Activated CD8-positive, alpha-beta memory T cell treated with anti-CD3 and anti-CD28 coated beads for 48 hours (primary cell): ENCODE measurements around the gene AP1B1.
"Not testable (repeated sequence)": the region's sequence is repeated elsewhere in the genome, so short reads cannot be mapped to it uniquely, and the experiment has no call there.

Experiments
- DNase-seq, 3 experiments: peaks; one replicate each; pipeline ENCODE4 v3.0.0-alpha.2; 2020; ENCODE audit warnings: low read depth in 2 of 3, low spot score in 2 of 3

Gene AP1B1

DNA sequence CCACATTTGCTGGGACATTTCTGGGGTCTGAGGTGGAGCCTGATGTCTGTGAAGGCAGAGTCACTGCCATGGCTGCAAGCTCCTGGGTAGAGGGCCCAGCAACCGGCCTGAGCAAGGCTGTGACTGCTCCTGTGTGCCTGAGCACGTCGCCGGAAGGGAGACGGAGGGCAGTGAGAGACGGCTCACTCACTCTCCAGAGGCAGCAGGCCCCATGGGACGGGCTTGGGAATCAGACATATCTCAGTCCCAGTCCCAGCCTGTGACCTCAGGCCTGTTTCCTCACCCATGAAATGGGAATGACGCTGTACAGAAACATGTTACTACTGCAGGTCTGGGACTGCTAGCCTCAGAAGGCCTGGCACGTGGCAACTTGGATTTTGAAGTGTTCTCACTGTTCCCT lies 36.5 kb downstream of the AP1B1 start:
- no peak for DNase-seq

- DNase-seq = no peak
Measured at GRCh38 chr22:29351042-29351441, 37.3 kb downstream of the AP1B1 start.

DNA sequence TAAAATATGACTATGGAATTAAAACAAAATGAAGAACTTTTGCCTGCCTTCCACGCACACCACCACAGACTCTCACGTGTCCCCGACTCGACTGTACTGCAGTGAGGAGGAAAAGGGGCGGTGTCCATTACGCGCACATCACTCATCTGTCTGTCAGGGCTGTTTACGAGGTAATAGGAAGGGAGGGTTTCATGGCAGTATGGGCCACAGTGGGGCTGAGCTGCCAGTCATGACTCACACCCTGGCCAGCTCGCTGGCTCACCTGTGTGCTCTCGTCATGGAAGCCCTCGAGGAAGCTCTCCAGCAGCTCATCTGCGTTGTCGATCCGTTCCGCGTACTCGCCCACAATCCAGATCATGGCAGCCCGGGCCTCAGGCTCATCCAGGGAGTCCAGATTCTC lies 39.4 kb downstream of the AP1B1 start:
- no peak for DNase-seq

- DNase-seq = no peak
Measured at GRCh38 chr22:29348041-29348440, 40.3 kb downstream of the AP1B1 start.

DNA sequence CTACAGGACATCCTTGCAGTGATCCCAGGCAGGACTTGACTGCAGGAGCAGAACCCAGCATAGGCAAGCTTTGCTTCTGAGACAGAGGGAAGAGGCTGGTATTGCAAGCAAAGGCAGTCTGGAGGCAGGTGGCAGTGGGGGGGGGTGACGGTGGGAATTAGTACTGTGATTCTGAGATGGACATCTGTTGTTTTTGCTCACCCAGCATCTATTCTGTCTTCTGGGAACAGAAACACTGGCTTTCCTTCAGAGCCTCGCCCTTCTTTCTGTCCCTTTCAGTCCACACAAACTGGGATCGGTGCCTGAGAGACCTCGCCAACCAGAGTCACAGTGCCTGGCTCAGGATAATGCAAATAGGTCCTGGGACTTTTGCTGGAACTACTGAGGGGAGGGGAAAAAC lies 41.7 kb downstream of the AP1B1 start:
- DNase-seq = no peak

DNA sequence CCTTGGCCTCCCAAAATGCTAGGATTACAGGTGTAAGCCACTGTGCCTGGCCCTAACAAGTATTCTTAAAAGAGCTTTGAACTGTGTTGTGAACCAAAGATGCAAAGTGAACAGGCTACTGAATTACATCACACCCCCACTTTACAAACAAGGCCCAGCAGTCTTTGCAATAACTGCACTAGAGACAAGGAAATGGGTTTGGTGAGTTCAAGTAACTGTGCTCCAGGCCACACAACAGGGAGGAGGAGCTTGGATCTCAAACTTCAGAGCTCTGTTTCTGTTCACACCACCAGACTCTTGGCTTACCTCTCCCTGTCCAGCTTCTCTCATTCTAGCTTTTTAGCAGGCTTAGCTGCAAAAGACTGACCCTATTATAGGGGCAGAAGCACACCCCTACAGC lies 42.4 kb downstream of the AP1B1 start:
- DNase-seq = no peak

DNA sequence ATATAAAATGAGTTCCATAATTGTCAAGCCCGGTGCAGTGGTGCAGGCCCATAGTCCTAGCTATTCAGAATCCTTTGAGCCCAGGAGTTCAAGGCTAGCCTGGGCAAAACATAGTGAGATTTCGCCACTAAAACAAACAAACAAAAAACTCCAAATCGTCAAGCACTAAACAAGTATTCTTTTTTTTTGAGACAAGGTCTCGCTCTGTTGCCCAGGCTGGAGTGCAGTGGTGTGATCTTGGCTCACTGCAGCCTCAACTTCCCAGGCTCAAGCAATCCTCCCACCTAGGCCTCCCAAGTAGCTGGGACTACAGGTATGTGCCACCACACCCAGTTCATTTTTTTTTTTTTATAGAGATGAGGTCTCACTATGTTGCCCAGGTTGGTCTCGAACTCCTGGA lies 43.5 kb downstream of the AP1B1 start:
- DNase-seq = not testable (repeated sequence)

DNA sequence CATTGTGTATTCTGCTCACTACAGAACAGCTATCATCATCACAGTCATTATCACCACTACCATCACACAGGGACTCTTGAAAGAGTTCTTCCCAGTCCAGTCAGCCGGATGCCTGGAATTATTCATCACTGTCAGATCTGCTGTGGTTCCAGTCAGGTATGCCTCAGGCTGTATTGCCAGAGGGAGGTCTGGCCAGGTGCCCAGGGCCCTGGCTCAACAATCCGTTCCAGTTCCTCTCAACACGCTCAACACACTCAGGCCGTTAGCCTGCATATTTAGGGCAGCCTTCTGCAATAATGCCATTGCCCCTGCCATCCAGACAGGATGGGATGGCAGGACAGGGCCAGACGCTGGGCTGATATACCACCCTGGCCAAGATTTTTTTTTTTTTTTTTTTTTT lies 44.2 kb downstream of the AP1B1 start:
- DNase-seq = no peak

- no peak for DNase-seq
Measured at GRCh38 chr22:29343313-29343805, 45.0 kb downstream of the AP1B1 start.

- no peak for DNase-seq
Measured at GRCh38 chr22:29342577-29343312, 45.6 kb downstream of the AP1B1 start.

DNA sequence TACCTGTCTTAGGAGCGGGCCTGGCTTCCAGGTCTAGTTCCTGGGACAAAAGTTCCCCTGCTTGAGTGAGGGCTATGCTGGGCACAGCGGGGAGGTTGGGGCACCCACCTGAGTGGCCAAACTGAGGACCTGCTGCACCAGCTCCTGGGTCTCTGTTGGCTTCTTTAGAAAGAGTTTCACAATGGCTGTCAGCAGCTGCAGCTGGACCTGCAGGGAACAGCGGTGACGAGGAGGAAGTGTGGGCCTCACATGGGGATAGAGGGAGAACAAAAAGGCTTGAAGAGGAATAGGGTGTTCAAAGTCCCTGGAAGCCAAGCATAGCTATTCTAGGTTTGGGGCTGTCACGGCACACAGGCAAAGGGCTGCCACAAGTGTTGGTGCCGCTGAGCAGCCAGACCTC lies 46.2 kb downstream of the AP1B1 start:
- DNase-seq = no peak

DNA sequence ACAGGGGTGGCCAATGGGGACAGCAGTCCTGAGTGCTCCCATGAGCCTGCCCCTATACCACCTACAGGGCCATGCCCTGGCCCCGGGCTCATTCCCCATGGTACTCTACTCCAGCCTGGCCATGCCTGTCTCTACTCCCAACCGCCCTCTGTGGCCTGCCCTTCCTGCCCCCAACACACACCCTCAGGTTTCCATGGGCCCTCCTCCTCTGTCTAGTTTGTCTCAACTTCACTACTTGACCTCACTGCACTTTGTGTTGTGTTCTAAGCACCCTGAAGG lies 46.6 kb downstream of the AP1B1 start:
- DNase-seq = no peak

DNA sequence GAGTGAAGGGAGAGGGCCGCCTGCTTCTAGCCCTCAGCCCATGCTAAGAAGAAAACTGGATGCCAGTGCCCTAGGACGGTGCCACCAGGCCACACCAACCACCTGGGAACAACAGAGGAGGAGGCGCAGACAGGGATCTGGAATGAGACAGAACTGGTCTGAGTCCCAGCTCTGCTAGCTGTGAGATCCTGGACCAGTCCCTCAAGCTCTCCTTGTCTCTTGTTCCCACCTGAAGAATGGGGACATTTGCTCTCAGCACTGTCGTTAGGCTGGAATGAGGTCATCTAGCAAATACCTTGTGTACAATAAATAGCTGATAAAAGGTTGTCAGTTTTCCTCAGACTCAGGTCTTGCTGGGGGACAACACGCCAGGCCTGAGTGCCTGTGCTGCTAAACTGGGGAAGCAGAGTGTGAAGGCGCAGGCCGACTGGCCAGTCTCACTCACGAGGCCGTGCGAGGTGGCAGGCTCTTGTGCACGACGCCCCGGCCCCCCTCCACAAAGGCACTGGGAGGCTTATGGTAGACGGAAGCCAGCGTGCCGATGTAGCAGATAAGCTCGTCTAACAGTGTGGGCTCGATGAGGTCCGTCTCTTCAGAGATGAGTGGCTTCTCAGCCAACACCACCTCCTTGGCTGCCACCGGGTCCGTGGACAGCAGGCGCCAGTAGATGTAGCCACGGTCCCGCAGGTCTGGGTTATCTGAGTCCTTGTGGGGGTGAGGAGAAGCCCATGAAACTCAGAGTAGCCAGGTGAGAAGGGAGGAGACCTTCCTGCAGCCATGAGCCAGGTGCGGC lies 47.1 kb downstream of the AP1B1 start:
- DNase-seq = no peak

- no peak for DNase-seq
Measured at GRCh38 chr22:29340566-29340965, 47.8 kb downstream of the AP1B1 start.

DNA sequence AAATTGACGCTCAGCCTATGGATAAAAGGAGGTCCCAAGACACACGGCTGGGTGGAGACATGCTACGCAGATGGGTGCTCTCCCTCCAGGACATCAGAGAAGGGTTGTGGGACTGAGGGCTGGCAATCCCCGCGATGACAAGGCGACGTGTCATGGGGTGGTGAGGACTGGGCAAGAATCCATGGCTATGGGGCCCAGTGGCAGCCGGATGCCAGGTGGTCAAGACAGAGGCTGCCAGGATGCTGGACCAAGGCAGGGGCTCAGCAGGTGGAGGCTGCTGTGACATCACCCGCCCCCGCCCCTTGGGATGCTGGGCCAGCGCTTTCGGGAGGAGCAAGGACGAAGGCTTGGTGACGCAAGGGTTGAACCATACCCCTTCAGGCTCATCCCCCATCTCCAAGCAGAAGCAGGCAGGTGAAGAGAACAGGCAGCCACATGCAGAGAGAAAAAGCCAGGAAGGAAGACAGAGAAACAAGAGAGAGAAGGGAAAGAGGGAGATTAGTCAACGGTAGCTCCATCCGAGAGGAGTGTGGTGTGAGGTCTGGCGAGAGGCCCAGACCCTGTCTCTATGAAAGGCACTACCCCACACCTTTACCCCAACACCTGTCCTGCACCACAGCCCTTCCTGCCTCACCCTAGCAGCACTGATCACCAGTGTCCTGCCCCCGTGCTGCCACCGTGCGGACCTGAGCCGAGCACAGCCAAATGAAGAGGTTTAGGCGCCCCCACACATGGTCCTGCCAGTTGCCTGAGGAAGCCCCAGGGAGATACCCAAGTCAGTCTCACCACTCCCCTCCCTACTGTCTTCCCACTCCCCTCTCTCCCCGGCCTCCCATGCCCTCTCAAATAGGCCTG lies 48.8 kb downstream of the AP1B1 start:
- no peak for DNase-seq

GRCh38 chr22:29338398-29338797 lies 50.0 kb downstream of the AP1B1 start:
- DNase-seq = no peak

GRCh38 chr22:29337631-29338284 lies 50.6 kb downstream of the AP1B1 start:
- DNase-seq = no peak

DNA sequence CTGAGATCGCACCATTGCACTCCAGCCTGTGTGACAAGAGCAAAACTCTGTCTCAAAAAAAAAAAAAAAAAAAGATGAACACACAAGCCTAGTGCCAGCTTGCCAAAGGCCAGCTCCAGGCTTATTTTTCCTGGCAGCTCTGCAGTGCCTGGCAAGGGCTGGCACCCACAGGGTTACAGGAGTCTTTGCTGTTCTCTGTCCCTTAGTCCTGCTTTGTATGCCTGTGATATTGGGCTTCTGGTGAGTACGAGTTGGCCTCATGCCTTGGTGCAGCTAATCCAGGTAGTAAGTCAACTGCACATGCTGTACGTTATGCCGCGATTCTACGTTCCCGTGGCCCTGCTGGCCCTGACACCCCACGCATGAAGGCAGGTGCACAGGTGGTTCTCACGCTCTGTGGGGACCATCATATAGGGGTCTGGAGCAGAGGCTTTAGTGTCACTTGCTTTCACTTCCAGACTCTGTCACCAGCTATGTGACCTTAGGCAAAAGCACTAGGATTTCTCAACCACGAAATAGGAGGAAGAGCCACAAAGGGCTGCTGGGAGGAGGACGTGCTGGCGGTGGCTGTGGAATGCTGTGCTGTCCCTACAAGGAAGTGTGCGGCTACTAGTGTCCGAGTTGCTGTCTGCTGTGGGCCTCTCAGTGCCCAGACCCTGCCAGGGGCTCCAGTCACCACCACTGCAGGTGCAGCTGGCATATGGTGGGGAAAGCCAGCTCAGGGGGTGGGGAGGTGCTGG lies 51.4 kb downstream of the AP1B1 start:
- DNase-seq = no peak

DNA sequence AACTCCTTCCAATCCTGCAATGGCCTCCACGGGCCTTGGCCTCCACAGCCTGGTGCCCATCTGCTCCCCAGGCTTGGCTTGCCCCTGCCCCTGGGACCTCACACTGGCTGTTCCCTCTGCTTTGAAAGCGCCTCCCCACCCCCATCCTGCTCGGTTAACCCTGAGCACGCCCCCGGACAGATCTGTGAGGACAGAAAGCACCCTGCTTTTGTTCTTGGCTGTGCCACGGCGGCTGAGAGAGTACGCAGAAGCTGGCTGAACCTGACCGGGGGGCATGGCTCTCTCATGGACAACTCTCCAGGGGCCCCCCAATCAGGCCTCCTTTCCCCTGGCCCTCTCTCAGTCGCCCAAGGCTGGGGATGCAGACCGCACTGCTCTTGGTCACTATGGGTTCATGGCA lies 52.7 kb downstream of the AP1B1 start:
- DNase-seq = no peak

GRCh38 chr22:29334696-29335344 lies 53.5 kb downstream of the AP1B1 start:
- DNase-seq = no peak
